Stimulated activated CD8-positive, alpha-beta memory T cell treated with anti-CD3 and anti-CD28 coated beads, Interleukin-12 subunit alpha, Interleukin-12 subunit beta, amount 100 ng/mL, for 24 hours (primary cell): ENCODE results near the gene ACOT8.
"Not testable (repeated sequence)": the region's sequence is repeated elsewhere in the genome, so short reads cannot be mapped to it uniquely, and the experiment has no call there.

Experiments used
- DNase-seq: peaks from one replicate; pipeline ENCODE4 v3.0.0-alpha.2; 2020; ENCODE audit errors: extremely low read depth

The ACOT8 gene

DNA sequence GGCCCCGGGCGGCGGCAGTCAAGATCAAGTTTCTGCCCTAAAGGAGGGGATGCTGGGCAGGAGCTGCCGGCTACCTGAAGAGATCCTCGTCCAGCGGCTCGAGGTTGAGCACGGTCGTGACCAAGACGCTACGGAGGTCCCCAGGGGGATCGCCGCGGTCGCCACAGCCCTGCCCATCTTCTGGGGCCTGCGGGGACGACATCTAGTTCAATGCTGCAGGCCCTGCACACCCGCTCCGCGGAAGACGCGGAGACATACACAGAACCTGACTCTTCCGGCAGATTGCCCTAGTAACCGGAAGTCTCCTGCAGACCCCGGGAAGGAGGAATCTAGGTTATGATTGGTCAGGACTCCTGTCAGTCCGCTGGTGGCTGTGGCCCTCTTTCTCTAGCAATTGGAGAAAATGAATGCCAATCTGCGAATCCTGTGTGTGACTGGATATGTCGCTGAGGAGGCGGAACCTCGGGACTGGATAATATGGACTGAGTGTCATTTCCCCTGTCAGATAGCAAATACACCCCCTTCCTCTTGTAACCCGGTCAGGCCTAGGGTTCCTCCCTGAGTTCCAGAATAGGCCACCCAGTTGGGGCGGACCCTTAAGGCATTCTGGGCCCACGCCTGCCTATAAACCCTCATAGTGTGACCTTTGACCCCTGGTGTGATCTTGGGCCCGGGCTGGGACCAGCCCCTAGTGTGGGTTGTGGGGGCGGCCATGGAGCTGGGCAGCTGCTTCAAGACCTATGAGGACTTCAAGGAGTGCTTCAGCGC is at the start of gene ACOT8, which contains the start of gene ZSWIM3:
Gene ACOT8, minus strand, starts transcription at position 279 of the 768 bp plus-strand sequence. Its CDS starts 77 bp downstream, at position 202.
Gene ZSWIM3, plus strand, starts transcription at position 501 of the 768 bp plus-strand sequence. Its CDS starts 212 bp downstream, at position 713.
- peak; percentile 88 for DNase-seq

GRCh38 chr20:45905505-45906079 is 48.4 kb upstream of the ACOT8 start:
- DNase-seq: no peak

- no peak for DNase-seq
Observed at GRCh38 chr20:45904583-45905504, 47.7 kb upstream of the ACOT8 start.

GRCh38 chr20:45902199-45902701 is 45.1 kb upstream of the ACOT8 start:
- no peak for DNase-seq

- DNase-seq: not testable (repeated sequence)
Observed at GRCh38 chr20:45901332-45901731, 44.1 kb upstream of the ACOT8 start.

GRCh38 chr20:45899046-45899835 is 42.0 kb upstream of the ACOT8 start:
- no peak for DNase-seq

GRCh38 chr20:45898285-45898684 is 41.1 kb upstream of the ACOT8 start:
- DNase-seq: no peak

- DNase-seq: no peak
Observed at GRCh38 chr20:45897692-45898091, 40.5 kb upstream of the ACOT8 start.

- DNase-seq: no peak
Observed at GRCh38 chr20:45897289-45897688, 40.1 kb upstream of the ACOT8 start.

GRCh38 chr20:45896641-45897161 is 39.5 kb upstream of the ACOT8 start:
- no peak for DNase-seq

- no peak for DNase-seq
Observed at GRCh38 chr20:45894797-45895196, 37.6 kb upstream of the ACOT8 start.

GRCh38 chr20:45893831-45894230 is 36.6 kb upstream of the ACOT8 start:
- DNase-seq: no peak

- no peak for DNase-seq
Observed at GRCh38 chr20:45892828-45893500, 35.8 kb upstream of the ACOT8 start.

DNA sequence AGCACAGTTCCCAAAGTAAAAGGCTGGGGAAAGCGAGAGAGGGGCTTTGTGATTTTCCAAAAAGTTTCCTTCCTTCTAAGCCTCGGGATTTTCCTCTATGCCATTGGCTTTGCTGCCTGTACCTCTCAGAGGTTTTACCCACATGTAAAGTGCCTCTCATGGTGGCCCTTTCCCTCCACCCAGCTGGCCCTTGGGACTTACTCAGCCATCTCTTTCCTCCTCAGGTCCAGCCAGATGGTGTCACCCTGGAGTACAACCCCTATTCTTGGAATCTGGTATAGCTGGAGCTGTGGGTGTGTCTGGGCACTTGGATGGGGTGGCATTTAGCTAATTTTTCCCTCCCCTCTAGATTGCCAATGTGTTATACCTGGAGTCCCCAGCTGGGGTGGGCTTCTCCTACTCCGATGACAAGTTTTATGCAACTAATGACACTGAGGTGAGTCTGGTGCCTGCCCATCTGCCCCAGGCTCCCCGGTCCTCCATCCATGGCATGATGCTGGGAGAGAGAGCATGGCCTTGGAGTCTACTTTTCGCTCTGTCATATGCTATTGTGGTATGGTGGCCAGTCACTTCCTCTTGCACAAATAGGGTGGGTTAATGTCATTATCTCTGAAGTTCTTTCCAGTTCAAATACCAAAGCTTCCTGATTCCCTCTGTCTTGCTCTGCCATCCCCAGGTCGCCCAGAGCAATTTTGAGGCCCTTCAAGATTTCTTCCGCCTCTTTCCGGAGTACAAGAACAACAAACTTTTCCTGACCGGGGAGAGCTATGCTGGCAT is 35.0 kb upstream of the ACOT8 start:
- DNase-seq: no peak

GRCh38 chr20:45890985-45891983 is 34.1 kb upstream of the ACOT8 start, which contains the start of the genes CTSA and NEURL2:
Gene CTSA (plus strand): TSS chr20:45891335. CDS start chr20:45891569, 234 bp downstream.
Gene NEURL2 (minus strand): TSS chr20:45891208. CDS start chr20:45890991, 217 bp downstream.
- DNase-seq: peak; percentile 72

DNA sequence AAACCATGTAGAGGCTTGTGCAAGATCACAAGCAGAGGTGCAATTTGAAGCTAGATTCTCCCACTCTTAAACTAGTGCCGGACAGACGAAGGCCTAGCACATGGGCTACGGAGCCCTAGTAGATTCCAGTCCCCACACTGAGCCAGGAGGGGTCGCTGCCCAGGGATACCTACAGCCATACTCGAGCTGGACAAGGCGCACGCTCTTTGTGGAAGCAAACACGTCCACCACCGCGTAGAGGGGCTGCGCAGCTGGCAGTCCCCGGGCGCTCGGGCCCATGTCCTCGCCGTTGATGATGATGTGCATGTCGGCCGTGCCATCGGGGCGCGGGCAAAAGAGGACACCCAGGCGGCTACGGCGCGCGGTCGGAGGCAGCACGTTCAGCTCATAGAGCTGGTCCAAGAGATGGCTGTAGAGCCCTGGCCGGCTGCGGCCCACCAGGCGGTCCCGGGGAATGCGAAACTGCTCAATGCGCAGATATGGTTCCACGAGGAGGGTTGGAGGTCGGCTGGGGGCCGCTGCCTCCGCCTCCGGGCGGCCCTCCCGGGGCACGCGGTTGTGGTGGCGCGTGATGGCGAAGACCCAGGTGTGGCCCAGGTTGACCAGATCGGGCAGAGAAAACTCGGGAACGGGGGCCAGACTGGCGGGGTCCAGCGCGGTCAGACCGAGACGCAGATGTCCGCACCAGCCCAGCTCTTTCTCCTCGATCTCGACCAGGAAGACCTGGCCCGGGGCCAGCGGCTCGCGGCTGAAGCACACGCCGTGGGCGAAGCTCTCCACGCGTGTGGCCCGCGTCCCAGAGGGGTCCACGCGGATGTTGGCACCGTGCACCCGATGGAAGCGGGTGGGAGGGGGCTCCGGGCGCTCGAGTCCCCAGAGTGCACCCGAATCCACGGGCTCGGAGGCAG is 33.1 kb upstream of the ACOT8 start:
- no peak for DNase-seq

DNA sequence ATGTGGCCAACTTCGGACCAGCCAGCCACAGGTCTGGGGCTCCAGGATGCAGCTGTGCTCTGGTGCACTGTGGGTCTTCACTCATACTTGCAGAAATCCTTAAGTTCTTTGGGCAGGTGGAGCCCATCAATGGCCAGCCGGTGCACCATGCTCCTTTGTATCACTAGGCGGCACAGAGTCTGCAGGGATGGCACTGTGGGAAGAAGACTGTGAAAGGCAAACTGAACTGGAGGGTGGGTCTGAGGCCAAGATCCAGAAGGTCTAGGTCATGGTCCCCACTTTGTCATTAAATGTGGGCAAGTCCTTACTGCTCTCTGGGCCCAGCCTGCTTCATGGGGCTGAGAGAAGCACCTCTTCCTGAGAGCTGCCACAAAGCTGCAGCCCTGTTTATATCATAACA is 31.5 kb upstream of the ACOT8 start:
- DNase-seq: no peak
